HG02763 (cell line): Measurements from ENCODE around the gene OR5AP2.
"Not testable (repeated sequence)": the region's sequence is repeated elsewhere in the genome, so short reads cannot be mapped to it uniquely, and the experiment has no call there.

Experiments
- ATAC-seq: cut with Tn5 transposase; IDR thresholded peaks from one replicate; pipeline ENCODE4 v1.9.1; 2021; ENCODE audit warnings: mild to moderate bottlenecking, moderate library complexity; ENCODE audit not compliant: unreplicated experiment

OR5AP2 gene

GRCh38 chr11:56642339-56642738 is at the start of gene OR5AP2:
TSS of gene OR5AP2 (minus strand) at chr11:56642439. CDS start at chr11:56642439, 0 bp downstream.
- no peak for ATAC-seq

GRCh38 chr11:56691179-56691578 is 48.9 kb upstream of the OR5AP2 start:
- ATAC-seq = not testable (repeated sequence)

- no peak for ATAC-seq
These were observed 46.4 kb upstream of the OR5AP2 start for GRCh38 chr11:56688554-56689100.

GRCh38 chr11:56670984-56671383 is 28.7 kb upstream of the OR5AP2 start:
- ATAC-seq = no peak

- no peak for ATAC-seq
These were observed 21.1 kb upstream of the OR5AP2 start, which contains the start of gene OR5AR1 for GRCh38 chr11:56663386-56663785. TSS of gene OR5AR1 (plus strand) at chr11:56663686. CDS start at chr11:56663686, 0 bp downstream.

GRCh38 chr11:56659755-56660154 is 17.5 kb upstream of the OR5AP2 start:
- ATAC-seq = no peak

GRCh38 chr11:56637500-56637899 is 4.7 kb downstream of the OR5AP2 start:
- no peak for ATAC-seq

GRCh38 chr11:56636861-56637260 is 5.4 kb downstream of the OR5AP2 start:
- no peak for ATAC-seq

GRCh38 chr11:56632329-56632728 is 9.9 kb downstream of the OR5AP2 start:
- ATAC-seq = no peak

- no peak for ATAC-seq
These were observed 16.3 kb downstream of the OR5AP2 start for GRCh38 chr11:56625946-56626345.

GRCh38 chr11:56624661-56625110 is 17.6 kb downstream of the OR5AP2 start:
- ATAC-seq = no peak

- no peak for ATAC-seq
These were observed 31.1 kb downstream of the OR5AP2 start for GRCh38 chr11:56611174-56611573.

GRCh38 chr11:56592088-56592717 is 50.0 kb downstream of the OR5AP2 start:
- not testable (repeated sequence) for ATAC-seq
